HG02852 (cell line): ENCODE measurements around the gene PRRC2C.
A peak's percentile ranks its signal among the peaks of the same experiment; 100 is the strongest.
"Not testable (repeated sequence)": the region's sequence is repeated elsewhere in the genome, so short reads cannot be mapped to it uniquely, and the experiment has no call there.

Experiments used
- ATAC-seq: cut with Tn5 transposase; IDR thresholded peaks from one replicate; pipeline ENCODE4 v1.9.1; 2021; ENCODE audit warnings: mild to moderate bottlenecking, moderate library complexity; ENCODE audit not compliant: unreplicated experiment

PRRC2C gene

DNA sequence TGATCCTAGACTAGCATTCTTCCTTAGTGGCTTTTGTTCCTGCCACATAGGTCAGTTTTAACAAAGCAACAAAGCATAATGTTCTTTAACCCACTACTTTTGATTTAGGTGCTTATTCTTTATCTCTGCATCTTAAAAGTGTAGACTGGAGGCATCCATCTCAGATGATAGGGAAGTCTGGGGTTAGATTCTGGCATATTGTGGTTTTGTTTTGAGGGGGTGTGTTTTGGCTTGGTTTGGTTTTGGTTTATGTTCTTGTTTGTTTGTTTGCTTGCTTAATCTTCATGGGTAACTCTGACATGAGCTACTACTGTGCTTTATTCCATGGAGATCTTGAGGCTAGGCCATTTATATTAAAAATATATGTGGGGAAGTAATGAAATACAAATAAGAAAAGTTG, 96.4 kb downstream of the PRRC2C start:
- ATAC-seq, result no peak

GRCh38 chr1:171582589-171582988, 97.3 kb downstream of the PRRC2C start:
- ATAC-seq, result no peak

DNA sequence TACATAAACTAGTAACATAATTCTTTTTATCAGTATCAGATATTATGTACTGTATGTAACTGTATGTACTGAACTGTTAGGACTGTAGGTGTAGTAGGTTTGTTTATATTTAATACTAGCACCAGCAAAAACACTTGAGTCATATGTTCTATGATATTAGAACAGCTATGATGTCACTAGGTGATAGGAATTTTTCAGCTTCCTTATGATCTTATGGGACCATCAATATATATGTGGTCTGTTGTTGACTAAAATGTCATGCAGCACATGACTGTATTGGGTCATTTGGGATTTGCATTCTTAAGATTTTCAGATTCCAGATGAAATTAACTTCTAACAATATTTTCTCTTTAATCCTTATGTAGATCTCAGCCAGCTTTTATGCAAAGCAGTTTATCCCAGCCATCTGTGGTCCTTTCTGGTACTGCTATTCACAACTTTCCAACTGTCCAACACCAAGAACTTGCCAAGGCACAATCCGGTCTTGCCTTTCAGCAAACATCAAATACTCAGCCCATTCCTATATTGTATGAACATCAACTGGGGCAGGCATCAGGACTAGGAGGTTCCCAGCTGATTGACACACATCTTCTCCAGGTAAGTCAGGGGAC, 98.4 kb downstream of the PRRC2C start:
- no peak for ATAC-seq

DNA sequence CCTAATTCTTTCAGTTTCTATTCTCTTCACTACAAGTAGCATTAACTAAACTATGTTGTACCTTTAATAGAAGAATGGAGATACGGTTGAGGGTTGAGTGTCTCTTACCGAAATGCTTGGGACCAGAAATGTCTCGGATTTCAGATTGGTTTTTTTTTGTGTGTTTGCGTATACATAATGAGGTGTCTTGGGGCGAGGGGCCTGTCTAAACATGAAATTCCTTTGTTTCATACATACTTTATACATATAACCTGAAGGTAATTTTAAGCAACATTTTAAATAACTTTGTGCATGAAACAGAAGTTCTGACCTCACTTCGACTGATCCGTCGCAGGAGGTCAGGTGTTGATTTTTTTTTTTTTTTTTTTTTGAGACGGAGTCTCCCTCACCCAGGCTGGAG, 100.4 kb downstream of the PRRC2C start:
- ATAC-seq, result no peak

DNA sequence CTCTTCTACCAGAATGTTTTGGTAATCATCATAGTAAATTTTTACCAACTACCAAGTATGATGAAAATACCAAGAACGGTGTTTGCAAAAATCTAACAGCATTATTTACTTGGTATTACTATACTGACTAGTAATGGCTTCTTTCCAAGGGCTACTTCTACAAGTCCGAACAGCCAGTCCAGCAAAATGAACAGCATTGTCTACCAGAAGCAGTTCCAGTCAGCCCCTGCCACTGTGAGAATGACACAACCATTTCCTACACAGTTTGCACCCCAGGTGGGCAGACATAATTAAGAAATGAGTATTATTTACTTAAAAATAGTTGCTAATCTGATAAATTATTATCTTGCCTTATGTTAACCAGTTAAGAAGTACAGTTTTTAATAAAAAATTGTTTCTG, 102.9 kb downstream of the PRRC2C start:
- no peak for ATAC-seq

DNA sequence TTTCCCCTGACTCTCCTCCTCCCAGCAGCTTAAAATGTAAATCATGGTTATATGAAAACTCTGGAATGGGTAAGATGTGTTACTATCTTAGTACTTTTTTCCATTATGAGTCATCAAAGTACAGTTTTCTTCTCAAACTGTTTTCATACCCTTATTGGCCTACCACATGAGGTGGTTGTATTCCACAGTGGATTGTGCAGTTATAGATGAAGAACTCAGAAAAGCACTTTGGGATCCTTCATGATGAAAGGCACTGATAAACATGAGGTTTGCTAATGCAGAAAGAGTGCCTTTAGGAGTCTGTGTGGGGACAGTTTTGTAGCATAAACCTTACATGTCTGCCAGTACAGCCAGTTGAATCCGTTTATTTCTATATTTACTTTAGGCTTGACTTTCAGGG, 104.7 kb downstream of the PRRC2C start:
- ATAC-seq, result no peak

DNA sequence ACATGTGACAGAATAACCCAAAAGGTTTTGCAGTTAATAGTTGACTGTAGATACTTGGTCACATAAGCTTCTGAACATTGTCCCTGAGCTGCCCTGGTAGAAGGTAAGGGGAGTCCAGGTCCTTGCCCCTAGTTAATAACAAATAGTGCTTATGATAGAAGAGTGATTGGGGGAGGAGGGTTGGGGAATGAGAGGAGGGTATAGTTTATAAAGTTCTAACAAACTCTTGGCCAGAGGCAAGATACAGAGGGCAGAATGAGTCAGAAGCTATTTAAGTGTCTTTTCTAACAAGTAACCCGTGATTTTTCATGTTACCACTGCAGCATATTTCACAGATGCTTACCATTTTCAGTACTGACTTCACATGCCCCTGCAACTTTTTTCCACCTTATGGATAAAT, 110.0 kb downstream of the PRRC2C start:
- no peak for ATAC-seq

DNA sequence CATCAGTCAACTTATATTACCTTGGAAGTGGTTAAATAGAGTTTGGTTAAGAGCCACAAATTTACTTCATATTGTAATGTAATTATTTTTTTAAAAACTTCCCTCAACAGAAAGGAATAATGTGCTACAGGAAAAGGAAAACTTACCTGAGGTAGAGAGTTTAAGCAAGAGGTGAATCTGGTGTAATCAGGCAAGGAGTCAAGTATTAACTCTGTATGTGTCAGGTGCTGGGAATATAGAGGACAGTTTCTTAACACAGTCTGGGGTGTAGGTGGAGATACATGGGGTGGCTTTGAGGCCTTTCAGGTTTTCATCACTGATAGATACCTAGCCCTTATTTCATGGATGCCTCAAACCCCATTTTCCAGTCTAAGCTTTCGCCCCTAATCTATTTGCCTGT, 110.8 kb downstream of the PRRC2C start:
- no peak for ATAC-seq

- no peak for ATAC-seq
Observed at GRCh38 chr1:171596705-171597104, 111.4 kb downstream of the PRRC2C start.

DNA sequence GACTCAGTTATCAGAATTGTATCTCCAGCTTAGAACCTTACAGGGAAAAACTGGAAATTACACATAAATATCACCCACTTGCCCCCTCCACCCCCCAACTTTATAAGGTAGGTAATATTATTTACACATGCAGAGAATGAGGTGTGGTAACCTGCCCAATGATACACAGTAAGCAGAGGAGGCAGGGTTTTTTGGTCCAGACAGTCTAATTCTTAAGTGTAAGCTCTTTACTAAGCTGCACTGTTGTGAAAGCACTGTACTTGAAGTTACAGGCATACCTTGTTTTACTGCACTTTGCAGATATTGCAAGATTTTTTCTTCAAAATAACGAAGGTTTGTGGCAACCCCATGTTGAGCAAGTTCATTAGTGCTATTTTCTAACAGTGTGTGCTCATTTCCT, 111.9 kb downstream of the PRRC2C start:
- ATAC-seq, result no peak

GRCh38 chr1:171600310-171600709, 115.0 kb downstream of the PRRC2C start:
- not testable (repeated sequence) for ATAC-seq

DNA sequence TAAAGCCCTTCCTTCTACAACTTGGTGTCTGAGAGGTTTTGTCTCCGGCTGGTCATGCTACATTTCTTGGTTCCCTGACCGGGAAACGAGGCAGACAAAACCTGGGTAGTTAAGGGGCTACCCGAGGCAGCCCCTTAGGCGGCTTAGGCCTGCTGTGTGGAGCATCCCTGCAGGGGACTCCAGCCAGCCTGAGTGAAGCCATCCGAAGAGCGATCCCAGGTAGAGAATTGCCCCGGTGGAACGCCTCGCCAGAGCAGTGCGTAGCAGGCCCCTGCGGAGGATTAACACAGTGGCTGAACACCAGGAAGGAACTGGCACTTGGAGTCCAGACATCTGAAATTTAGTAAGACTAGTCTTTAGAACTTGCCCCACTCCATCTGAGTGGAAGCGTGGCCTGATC, 115.5 kb downstream of the PRRC2C start:
- ATAC-seq, result no peak

DNA sequence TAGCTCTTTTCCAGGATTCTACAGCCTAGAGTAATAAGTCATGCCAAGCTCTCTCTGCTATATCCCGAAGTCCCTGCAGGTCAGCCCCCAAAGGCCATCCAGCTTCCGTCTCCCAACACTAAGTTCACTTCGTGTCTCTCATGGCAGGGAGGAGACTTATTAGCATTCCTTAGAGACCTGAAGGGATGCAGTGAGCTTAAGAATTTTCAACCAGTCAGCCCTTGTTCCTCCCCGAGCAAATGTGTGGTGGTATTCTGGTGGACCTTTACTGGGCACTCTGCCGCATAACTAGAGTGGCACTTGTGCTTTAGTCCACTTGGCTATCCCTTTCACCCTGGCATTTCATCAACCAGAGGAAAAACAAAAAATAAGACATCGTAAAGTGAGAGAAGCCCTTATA, 117.7 kb downstream of the PRRC2C start:
- not testable (repeated sequence) for ATAC-seq

DNA sequence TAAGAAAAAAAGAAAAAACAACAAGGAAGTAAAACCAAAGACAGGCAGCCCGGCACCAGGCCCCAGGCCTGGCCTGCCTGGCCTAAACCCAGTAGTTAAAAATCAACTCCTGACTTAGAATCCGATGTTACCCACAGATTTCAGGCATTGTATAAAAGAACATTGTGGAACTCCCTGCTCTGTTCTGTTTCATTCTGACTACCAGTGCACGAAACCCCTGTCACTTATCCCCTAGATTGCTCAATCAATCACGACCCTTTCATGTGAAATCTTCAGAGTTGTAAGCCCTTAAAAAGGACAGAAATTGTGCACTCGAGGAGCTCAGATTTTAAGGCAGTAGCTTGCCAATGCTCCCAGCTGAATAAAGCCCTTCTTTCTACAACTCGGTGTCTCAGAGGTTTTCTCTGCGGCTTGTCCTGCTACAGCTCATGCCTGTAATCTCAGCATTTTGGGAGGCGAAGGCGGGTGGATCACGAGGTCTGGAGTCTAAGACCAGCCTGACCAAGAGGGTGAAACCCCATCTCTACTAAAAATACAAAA, 121.1 kb downstream of the PRRC2C start:
- ATAC-seq, result no peak

- ATAC-seq, result peak; percentile 46
Observed at GRCh38 chr1:171610385-171610784, 125.1 kb downstream of the PRRC2C start.

DNA sequence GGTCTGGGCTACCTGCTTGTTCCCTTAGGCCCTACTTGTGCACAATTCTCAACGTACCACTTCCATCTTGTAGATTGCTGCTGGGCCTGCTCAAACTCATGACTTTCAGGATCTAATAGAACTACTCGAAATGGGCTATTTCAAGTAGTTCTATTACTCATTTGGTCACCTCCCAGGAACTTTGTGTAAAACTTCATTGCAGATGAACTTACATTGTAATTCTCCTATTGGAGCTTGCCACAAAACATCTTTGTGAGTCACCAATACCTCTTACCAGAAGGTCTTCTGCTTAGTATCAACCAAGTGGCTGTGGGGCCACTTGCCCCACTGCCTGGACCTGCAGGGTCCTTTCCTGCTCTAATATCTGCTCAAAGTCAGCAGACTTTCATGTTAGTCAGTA, 126.0 kb downstream of the PRRC2C start:
- no peak for ATAC-seq

DNA sequence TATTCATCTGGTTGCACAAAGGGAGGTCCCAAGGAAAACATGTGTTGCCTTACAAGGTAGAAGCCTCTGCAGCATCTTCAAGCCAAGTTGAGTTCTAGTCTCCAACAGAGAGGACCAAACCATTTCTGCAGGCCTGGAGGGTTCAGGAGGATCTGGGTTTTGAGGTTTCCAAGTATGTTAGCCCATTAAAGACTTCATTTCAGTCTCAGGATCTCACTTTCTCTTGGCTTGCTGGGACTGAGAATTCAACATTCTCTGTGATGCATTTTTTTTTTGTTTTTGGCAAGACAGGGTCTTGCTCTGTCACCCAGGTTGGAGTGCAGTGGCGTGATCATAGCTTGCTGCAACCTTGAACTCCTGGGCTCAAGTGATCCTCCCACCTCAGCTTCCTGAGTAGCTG, 128.0 kb downstream of the PRRC2C start:
- no peak for ATAC-seq

DNA sequence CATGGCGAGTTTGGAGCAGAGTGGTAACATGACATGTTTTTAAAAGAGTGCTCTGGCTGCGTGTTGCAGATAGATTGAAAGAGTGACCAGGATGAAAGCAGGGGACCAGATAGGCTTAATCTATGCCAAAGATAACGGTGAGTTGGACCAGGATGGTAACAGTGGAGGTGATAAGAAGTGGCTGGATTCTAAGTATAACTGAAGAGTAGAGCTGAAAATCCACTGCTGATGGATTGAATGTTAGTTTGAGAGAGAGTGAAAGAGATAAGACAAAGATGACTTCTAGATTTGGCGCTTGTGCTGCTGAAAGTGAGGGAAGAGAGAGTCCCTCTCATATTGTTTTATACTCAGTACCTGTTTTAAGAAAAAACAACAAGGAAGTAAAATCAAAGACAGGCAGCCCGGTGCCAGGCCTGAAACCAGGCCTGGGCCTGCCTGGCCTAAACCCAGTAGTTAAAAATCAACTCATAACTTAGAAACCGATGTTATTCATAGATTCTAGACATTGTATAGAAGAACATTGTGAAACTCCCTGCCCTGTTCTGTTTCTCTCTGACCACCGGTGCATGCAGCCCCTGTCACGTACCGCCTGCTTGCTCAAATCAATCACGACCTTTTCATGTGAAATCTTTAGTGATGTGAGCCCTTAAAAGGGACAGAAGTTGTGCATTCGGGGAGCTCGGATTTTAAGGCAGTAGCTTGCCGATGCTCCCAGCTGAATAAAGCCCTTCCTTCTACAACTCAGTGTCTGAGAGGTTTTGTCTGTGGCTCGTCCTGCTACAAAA, 130.0 kb downstream of the PRRC2C start:
- ATAC-seq, result not testable (repeated sequence)

- no peak for ATAC-seq
Observed at GRCh38 chr1:171616586-171616985, 131.3 kb downstream of the PRRC2C start.

DNA sequence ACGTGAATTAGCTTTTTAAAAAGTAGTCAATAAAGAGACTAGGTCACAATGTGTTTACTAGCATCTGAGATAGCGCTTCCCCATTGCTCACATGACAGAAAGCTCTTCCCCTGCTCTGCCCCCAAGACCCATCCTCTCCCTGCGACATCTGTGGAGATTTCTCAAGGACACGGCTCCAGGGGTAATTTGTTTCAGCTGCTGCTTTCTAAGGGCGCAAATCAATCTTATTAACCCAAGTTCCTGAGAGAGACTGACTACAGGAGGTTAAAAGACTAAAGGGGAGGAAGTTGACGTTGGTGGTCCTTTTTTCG, 136.8 kb downstream of the PRRC2C start, which contains the start of gene MYOCOS:
Gene MYOCOS (plus strand): TSS at position 92 of the 311 bp plus-strand sequence. CDS start 1,641 bp downstream, outside the sequence.
- ATAC-seq, result no peak

- ATAC-seq, result no peak
Observed at GRCh38 chr1:171623651-171624331, 138.5 kb downstream of the PRRC2C start.

- ATAC-seq, result no peak
Observed at GRCh38 chr1:171625225-171625624, 139.9 kb downstream of the PRRC2C start.
